ENCODE measurements around the gene URM1. TPM values are rescaled to one million over a fixed set of nuclear protein-coding genes. Genes with fewer than 3 reads are reported as not detected.

URM1 gene
- total RNA-seq, 1 donor from 2014 or later, result 10.3 TPM

GRCh38 chr9:128325629-128326028 lies 45.5 kb upstream of the URM1 start:
- Mint-ChIP-seq H3K36me3 (peaks cover 6% of the 10 kb centered on the region), H3K27ac (no peak overlapping the region), H3K4me1 (peaks cover 13% of the 10 kb centered on the region), H3K27me3 (ENCODE audit: insufficient read depth, low read depth) (peaks cover 2% of the 10 kb centered on the region), H3K4me3 (peak overlapping the region; percentile 66), H3K9me3 (no peaks in the 10 kb centered on the region)
- no peaks in the 10 kb centered on the region for H3K9me3 ChIP-seq (ENCODE audit: low read depth)
- H3K79me2 ChIP-seq (ENCODE audit: low read depth), result peaks cover 37% of the 10 kb centered on the region
- TF ChIP-seq CTCF (IDR thresholded peaks at IDR 0.05) (no peak), EZH2 (IDR thresholded peaks at IDR 0.05) (no peak), EZH2phosphoT487 (IDR thresholded peaks at IDR 0.05) (no peak)
- peaks cover 5% of the 10 kb centered on the region for H4K20me1 ChIP-seq (ENCODE audit: low read depth)
- no peaks in the 10 kb centered on the region for H3F3A ChIP-seq (ENCODE audit: low read depth)
- H3K4me1 ChIP-seq, result peaks cover 11% of the 10 kb centered on the region
- DNase-seq (ENCODE audit: low spot score), result no peak
- no peaks in the 10 kb centered on the region for H3K27me3 ChIP-seq
- no peak overlapping the region for H3K4me2 ChIP-seq
- no peaks in the 10 kb centered on the region for H3K36me3 ChIP-seq
- H3K9ac ChIP-seq, result no peak overlapping the region
- no peak overlapping the region for H3K4me3 ChIP-seq
- no peak overlapping the region for H3K27ac ChIP-seq
- no peak overlapping the region for H2AFZ ChIP-seq (replicated peaks)

GRCh38 chr9:128333451-128333869 lies 37.7 kb upstream of the URM1 start:
- Mint-ChIP-seq H3K36me3 (peaks cover 5% of the 10 kb centered on the region), H3K9me3 (no peaks in the 10 kb centered on the region), H3K27me3 (ENCODE audit: insufficient read depth, low read depth) (peaks cover 5% of the 10 kb centered on the region), H3K4me1 (no peaks in the 10 kb centered on the region), H3K27ac (no peak overlapping the region), H3K4me3 (no peak overlapping the region)
- no peak for TF ChIP-seq EZH2phosphoT487 (IDR thresholded peaks at IDR 0.05)
- TF ChIP-seq CTCF (IDR thresholded peaks at IDR 0.05), result no peak
- no peak for TF ChIP-seq EZH2 (IDR thresholded peaks at IDR 0.05)
- H2AFZ ChIP-seq (replicated peaks), result no peak overlapping the region
- no peaks in the 10 kb centered on the region for H3K4me1 ChIP-seq
- no peaks in the 10 kb centered on the region for H3K36me3 ChIP-seq
- H3K4me2 ChIP-seq, result no peak overlapping the region
- H3K79me2 ChIP-seq (ENCODE audit: low read depth), result no peaks in the 10 kb centered on the region
- no peak for DNase-seq (ENCODE audit: low spot score)
- peaks cover 4% of the 10 kb centered on the region for H4K20me1 ChIP-seq (ENCODE audit: low read depth)
- no peak overlapping the region for H3K9ac ChIP-seq
- no peaks in the 10 kb centered on the region for H3K9me3 ChIP-seq (ENCODE audit: low read depth)
- no peaks in the 10 kb centered on the region for H3F3A ChIP-seq (ENCODE audit: low read depth)
- H3K27me3 ChIP-seq, result no peaks in the 10 kb centered on the region
- H3K27ac ChIP-seq, result no peak overlapping the region
- H3K4me3 ChIP-seq, result no peak overlapping the region

- H3K4me3 Mint-ChIP-seq, result no peak overlapping the region
- H3K9ac ChIP-seq, result no peak overlapping the region
- peaks cover 8% of the 10 kb centered on the region for H3F3A ChIP-seq (ENCODE audit: low read depth)
- H3K36me3 ChIP-seq, result no peaks in the 10 kb centered on the region
- H2AFZ ChIP-seq (replicated peaks), result no peak overlapping the region
- no peaks in the 10 kb centered on the region for H3K79me2 ChIP-seq (ENCODE audit: low read depth)
- H3K4me3 ChIP-seq, result no peak overlapping the region
- DNase-seq (ENCODE audit: low spot score), result no peak
- H4K20me1 ChIP-seq (ENCODE audit: low read depth), result no peaks in the 10 kb centered on the region
- H3K36me3 Mint-ChIP-seq, result peaks cover 5% of the 10 kb centered on the region
- H3K27me3 ChIP-seq, result no peaks in the 10 kb centered on the region
- no peak overlapping the region for H3K4me2 ChIP-seq
- H3K9me3 ChIP-seq (ENCODE audit: low read depth), result no peaks in the 10 kb centered on the region
- H3K27ac Mint-ChIP-seq, result no peak overlapping the region
- peaks cover 5% of the 10 kb centered on the region for H3K27me3 Mint-ChIP-seq (ENCODE audit: insufficient read depth, low read depth)
- no peak for TF ChIP-seq CTCF (IDR thresholded peaks at IDR 0.05)
- TF ChIP-seq EZH2phosphoT487 (IDR thresholded peaks at IDR 0.05), result no peak
- no peak for TF ChIP-seq EZH2 (IDR thresholded peaks at IDR 0.05)
- no peak overlapping the region for H3K27ac ChIP-seq
- no peaks in the 10 kb centered on the region for H3K4me1 Mint-ChIP-seq
- H3K4me1 ChIP-seq, result no peaks in the 10 kb centered on the region
- H3K9me3 Mint-ChIP-seq, result no peaks in the 10 kb centered on the region
Measured at GRCh38 chr9:128335161-128335560, 36.0 kb upstream of the URM1 start.
